HG02981 (cell line): ENCODE data around the gene CDK5R1.
"Not testable (repeated sequence)": the region's sequence is repeated elsewhere in the genome, so short reads cannot be mapped to it uniquely, and the experiment has no call there.

Experiments
- ATAC-seq: cut with Tn5 transposase; IDR thresholded peaks from one replicate; pipeline ENCODE4 v1.9.1; 2021; ENCODE audit warnings: mild to moderate bottlenecking, moderate library complexity; ENCODE audit not compliant: unreplicated experiment

Gene CDK5R1

DNA sequence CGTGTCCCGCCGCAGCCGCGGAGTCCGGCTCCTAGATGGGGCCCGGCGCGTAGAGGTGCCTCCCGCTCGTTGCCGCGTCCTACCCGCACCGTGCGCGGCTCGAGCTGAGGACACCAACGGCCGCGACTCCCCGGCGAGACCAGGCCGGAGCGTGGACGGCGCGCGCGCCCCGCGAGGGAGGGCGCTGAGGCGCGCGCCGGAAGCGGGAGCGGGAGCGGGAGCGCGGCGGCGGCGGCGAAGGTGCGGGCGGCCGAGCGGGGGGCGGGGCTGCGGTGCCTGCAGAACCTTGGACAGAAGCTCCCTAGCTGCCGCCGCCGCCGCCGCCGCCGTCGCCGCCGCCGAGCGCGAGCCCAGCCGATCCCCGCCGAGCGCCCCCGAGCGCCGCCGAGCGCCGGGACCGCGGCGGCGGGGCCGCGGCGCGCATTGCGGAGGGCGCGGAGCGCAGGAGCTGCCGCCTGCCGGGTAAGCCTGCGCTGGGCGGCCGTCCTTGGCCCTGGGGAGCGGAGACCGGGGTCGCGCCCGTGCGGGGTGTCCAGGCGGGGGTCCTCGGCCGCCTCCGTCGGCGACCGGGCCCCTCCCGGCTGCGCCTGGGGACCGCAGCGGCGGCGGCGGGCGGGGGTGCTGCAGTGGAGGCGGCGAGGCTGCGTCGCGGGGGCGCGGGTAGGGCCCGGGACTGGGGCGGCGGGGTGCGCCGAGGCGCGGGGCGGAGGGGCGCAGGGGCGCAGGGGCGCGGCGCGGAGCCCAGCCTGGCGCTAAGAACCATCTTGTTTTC, at the start of gene CDK5R1:
CDK5R1 (plus strand) TSS at position 293 of the 772 bp plus-strand sequence. CDS start 628 bp downstream, outside the sequence.
- ATAC-seq, result peak; percentile 38

DNA sequence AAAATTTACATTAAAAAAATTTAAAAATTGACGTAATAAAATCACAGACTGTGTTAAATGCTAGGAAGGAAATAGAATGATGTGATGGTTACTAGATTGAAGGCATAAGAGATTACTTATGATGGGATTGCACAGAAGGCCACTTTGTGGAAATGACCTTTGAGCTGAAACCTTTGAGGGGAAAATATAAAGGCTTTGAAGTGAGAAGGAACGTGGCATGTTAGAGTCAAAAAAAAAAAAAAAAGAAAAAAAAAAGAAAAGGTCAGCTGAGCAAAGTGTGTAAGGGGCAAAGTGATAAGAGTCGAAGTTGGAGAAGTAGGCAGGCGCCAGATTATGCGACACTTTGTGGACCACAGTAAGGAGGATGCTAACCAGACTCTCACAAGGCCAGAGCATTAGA, 46.1 kb upstream of the CDK5R1 start:
- ATAC-seq, result no peak

DNA sequence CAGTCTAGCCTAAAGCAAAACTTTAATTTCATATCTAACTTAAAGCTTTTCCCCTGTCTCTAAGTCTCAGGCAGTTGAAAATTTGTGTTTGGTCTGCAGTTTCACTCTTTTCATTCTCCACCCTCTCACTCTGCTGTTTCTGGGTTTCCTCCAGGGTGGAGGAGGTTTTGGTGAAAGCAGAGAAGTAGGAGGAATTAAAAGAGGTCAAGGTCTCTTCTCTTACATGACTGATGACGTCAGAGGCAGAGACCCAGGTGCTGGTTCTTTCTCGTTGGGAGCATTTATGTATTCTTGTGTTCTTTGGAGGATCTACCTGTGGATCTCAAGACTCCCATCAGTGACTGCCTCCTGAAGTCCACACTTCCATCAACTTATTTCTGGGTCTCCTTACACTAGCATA, 44.9 kb upstream of the CDK5R1 start:
- no peak for ATAC-seq

DNA sequence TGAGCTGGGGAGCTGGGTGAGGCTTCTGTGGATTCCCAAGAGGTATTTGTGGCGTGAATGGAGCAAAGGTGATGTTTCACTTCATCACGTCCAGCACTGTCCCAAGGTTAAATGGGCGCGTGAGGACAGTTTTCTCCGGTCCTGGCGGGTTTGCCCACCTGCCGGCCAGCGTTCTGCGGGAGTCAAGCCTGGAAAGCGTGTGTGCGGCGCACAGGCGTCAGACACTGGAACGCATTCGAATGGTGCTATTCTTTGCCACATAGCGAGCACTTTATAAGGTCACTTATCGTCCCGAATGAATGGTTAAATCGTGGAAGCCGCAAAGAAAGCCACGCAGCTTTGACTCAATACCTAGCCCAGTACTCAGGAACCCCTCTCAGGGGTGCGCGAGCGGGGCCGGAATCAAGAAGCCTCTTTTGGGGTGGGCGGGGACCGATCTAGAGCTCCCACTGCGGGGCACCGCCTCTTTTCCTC, 42.9 kb upstream of the CDK5R1 start:
- no peak for ATAC-seq

DNA sequence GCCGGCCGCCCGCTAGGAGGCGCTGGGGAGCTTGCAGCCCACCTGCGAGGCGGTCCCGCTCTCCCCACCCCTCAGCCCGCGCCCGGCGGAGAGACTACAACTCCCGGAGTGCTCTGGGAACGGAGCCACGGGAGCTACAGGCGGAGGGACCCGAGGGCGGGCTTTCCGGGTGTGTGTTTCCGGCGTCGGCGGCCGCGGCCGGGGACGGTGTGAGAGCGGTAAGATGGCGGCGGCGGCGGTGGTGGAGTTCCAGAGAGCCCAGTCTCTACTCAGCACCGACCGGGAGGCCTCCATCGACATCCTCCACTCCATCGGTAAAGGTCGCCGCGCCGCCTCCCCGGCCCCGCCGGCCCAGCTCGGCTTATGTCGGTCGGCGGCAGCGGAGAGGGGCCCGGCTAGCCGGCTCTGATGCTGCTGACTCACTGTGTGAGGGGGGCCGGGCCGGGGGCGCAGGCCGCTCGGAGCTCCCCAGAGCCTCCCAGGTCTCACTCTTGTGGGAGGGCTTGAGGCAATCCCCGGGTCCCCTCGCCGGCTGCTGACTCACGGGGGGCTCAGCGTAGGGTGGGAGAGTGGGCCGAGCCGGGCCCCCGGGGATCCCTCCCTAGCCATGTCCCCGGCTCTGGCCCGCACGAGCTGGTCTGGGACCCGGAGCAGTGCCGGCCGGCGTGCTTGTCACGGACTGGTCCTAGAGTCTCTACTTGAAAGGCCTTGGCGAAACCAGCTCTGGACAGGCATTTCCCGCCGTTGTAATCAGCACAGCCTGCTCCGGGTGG, 42.3 kb upstream of the CDK5R1 start, which contains the start of gene PSMD11:
PSMD11 (plus strand) TSS at position 210 of the 773 bp plus-strand sequence; CDS start at position 224, 14 bp downstream.
- ATAC-seq, result peak; percentile 96

DNA sequence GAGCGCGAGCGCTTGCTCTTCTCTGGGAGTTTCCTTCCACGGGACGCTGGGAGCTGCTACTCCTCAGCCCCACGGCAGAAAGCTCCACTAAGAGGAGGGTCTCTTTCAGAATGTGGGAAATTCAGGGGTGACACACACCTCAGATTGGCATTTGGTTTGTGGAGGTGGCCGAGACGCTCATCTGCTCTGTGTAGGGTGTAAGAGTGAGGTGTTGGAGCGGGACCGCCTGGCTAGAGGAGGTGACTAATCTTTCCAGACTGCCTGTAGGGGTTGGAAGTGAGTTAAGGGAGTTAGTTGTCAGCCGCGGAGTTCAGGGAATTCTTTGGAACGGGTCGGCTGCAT, 41.7 kb upstream of the CDK5R1 start:
- ATAC-seq, result no peak

DNA sequence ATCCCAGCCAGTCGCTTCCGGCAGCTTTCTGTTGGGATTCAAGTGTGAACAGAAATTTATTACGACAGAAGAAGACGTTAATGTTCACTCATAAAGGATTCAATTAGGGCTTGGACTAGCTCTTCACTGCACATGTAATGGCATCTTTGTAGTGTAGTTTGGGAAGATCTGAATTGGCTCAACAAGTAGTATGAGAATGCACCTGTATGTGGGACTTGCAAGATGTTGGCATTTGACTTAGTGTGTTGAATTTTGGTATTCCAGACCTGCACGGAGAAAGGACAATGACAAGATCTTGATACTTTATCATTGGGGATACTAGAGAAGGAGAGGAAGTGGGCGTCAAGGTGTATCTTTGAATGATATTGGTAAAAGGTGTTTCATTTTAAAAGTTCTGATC, 41.3 kb upstream of the CDK5R1 start:
- no peak for ATAC-seq

DNA sequence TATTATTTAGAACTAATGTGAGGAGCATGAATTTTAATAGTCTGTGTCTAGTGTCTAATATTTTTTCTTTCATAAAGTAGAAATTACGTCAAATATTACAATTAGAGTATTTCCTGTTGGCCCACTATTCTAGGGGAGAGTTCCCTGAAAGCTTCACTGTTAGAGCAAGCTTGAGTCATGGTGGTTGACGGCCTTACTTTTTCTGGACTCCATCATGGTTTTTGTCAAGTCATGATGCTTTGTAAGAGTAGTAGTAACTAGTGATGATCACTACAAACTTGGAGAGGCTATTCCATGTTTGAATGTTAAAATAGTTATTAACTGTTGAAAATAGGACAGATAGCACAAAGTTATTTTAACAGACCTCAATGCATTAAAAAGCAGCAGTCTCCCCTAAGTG, 40.8 kb upstream of the CDK5R1 start:
- ATAC-seq, result no peak

DNA sequence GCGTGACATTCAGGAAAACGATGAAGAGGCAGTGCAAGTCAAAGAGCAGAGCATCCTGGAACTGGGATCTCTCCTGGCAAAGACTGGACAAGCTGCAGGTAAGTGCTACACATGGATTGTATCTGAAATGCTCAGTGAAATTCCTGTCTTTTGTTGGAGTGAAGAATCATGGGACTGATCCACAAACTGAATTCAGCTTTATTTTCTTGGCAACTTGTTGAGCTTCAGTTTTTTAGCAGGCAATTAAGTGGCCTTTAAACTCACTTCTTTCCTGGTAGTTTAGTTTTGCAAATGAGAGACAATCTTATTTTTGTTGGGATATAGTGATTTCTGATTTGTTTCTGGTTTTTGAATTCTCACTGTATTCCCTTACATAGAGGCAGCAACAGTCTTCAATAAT, 39.8 kb upstream of the CDK5R1 start:
- no peak for ATAC-seq

DNA sequence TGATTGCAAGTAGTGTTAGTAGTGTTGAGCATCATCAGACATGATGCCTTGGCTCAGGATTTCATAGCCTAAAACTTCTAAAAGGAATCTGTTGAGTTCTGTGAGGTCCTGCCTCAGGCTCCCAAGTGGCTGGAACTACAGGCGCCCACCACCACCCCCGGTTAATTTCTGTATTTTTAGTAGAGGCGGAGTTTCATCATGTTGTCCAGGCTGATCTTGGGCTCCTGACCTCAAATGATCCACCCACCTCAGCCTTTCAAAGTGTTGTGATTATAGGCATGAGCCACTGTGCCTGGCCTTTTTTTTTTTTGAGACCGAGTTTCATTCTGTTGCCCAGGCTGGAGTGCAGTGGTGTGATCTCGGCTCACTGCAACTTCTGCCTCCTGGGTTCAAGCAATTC, 36.8 kb upstream of the CDK5R1 start:
- ATAC-seq, result no peak

DNA sequence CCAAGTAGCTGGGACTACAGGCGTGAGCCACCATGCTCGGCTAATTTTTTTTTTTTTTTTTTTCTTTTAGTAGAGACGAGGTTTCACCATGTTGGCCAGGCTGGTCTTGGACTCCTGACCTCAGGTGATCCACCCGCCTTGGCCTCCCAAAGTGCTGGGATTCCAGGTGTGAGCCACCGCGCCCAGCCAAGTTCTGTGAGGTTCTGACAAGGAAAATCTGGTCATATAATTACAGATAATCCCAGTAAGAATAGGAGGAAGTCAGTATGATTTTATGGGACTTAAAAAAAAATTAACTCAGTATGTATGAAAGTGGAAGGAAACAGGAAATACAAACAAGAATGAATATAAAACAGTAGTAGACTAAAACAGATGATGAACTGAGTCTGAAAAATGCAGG, 36.4 kb upstream of the CDK5R1 start:
- ATAC-seq, result not testable (repeated sequence)

DNA sequence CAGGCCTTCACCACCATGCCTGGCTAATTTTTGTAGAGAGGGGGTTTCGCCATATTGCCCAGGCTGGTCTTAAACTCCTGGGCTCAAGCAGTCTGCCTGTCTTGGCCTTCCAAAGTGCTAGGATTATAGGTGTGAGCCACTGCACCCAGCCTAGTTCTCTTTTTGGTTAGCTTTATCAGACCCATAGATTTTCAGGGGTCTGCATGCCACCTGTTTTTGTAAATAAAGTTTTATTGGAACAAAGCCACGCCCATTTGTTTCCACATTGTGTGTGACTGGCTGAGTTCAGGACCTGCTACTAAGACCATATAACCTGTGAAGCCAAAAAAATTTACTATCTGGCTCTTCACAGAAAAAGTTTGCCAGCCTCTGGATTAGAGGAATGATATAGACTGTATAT, 34.9 kb upstream of the CDK5R1 start:
- ATAC-seq, result no peak

DNA sequence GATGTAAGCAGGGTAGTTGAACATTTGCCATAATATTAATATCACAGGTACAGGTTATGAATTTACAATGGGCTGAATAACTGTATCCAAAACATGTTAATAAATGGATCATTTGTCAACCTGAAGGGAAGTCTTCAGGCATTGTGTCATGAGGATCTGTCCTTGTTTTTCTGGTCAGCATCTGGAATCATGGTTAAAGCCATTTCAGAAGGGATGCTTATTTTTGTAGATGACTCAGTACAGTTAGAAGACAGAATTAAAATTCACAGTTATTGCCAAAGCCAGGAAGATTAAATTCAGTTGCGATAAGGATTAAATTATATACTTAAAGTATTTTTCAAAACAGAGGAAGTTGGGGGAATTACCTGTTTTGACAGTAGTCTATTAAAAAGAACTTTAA, 34.5 kb upstream of the CDK5R1 start:
- no peak for ATAC-seq

DNA sequence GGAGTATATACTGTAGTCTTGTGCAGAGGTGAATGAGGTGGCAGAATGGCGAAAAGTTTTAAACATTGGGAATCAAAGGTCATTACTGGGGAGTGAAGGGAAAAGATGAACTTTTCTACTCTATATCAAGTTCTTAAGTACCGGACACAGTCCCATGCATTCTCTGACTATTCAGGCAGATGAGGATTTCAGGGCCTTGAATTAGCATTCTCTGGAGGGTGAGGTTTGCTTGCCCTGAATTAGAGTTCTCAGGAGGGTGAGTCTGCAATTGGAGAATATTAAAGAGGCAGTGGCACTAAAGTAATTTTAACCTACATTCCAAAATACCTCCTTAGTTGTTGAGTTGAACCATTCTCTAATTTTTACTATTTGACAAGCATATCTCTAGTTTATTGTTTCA, 33.4 kb upstream of the CDK5R1 start:
- ATAC-seq, result no peak

DNA sequence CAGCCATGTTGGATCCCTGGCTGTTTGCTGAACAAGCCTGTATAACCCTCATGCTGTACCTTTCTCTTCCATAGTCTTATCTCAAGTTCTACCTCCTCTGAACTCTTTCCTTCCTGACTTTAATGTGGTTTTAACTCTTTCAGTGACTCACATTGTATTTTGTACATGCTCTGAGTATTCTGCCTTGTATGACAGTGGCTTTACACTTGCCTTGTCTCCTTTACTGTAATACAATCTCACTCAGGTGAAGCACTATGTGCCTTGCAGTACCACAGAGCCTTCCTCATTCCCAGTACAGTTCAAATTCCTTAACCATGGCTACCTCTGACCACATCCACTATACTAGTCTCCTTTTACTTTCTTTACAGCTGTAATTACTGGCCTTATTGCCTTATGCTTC, 28.4 kb upstream of the CDK5R1 start:
- ATAC-seq, result no peak

DNA sequence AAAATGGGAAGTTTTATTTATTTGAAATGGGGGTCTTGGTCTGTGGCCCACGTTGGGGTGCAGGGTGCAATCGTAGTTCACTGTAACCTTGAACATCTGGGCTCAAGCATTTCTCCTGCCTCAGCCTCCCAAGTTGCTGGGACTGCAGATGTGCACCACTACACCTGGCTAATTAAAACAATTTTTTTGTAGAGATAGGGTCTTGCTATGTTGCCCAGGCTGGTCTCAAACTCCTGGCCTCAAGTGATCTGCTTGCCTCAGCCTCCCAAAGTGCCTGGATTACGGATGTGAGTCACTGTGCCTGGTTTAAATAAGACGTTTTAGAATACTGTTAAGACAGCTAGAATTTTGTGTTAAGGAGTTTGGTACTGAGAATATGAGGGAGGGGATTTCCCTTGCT, 26.7 kb upstream of the CDK5R1 start:
- no peak for ATAC-seq

DNA sequence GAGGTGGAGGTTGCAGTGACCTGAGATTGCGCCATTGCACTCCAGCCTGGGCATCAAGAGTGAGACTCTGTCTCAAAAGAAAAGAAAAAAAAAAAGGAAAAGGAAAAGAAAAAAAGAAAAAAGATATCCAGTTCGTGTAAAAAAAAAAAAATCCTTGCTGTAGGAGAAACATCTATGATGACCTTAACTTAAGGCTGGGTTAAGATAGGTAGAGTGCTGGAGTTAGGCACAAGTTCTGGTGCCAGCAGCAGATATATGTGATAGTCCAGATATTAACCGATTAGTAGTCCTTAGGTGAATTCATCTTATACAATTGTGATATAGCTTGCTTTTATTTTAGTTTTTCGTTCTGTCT, 25.3 kb upstream of the CDK5R1 start:
- ATAC-seq, result no peak

DNA sequence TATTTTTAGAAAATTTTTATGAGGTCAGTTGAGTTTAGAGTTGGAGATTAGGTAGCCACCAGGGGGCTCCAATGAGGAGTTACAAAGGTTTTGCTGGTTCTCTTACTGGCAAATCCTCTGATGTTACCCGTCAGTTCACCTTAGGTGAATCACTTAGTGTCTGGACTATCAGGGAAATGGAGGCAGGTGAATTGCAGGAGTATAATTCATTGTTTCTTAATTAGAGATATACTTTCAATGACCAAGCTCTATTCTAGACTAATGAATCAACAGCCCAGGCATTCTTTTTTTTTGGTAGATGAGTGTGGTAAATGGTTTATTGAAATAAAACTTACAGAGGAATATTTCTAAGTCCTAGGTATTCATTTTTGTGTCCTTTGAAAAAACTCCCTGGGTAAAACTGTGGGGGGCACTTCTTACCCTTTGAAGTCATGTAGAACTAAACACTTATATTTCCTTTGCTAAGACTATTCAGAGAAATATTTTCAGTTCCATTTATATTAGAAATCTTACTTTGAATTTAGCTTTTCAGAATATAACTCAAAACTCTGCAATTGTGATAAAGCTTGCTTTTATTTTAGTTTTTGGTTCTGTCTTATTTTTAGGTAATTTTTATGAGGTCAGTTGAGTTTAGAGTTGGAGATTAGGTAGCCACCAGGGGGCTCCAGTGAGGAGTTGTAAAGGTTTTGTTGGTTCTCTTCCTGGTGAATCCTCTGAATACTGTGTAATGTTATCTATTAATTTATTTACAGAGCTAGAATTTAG, 24.8 kb upstream of the CDK5R1 start:
- no peak for ATAC-seq

DNA sequence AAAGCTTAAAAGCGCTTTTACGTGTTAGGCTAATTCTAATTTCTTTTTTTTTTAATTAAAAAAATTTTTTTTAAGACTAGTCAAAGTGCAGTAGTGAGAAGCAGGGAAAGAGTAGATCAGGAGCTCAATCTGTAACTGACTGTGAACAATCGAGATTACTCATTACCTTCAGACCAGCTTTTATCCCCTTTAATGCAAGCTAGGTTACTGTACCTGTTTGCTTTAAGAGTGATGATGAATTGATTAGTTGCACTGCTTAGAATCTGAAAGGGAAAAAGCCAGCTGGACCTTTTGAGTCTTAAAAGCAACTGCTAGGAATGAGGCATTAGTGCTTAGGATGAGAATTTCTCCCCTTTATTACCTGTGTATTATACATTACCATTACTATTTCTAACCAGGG, 23.5 kb upstream of the CDK5R1 start:
- ATAC-seq, result no peak

DNA sequence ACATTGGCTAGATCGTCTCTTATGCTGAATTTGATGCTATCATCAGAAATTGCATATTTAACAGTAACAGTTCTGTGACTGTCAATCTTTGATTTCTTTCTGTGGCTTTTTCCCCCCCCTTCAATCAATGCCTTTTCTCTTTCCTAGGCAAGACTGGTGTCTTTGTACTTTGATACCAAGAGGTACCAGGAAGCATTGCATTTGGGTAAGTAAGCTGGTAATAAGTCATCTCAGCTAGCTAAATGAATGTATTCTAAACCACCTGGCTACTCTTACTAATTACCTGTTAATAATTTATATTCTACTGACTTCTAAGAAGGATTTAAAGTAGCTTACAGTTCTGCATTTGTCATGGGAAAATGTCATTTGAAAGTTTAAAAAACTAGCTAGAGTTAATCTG, 22.4 kb upstream of the CDK5R1 start:
- no peak for ATAC-seq

DNA sequence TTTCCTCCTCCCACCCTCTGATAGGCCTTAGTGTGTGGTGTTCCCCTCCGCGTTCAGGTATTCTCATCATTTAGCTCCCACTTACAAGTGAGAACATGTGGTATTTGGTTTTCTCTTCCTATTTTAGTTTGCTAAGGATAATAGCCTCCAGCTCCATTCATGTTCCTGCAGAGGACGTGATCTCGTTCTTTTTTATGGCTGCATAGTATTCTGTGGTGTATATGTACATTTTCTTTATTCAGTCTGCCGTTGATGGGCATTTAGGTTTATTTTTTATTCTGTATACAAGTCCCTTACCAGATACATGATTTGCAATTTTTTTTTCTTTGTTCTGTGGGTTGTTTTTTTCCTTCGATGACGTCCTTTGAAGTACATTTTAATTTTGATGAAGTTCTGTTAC, 18.8 kb upstream of the CDK5R1 start:
- ATAC-seq, result no peak
